Smooth muscle cell (in vitro differentiated cells): ENCODE results near the gene RAI1. TPM values are rescaled to one million over a fixed set of nuclear protein-coding genes. Genes with fewer than 3 reads are reported as not detected.

ENCODE experiments used
- DNase-seq: peaks from one replicate; lab custom pipeline; 2025; ENCODE audit not compliant: unreplicated experiment; lab: John Stamatoyannopoulos, UW
- H2AFZ ChIP-seq: fragments of 200-600 bp; sonication (generic); 2 replicates; pipeline ENCODE4 v1.6.0; 2016; ENCODE audit warnings: antibody characterized with exemption, low read depth, mild to moderate bottlenecking
- H3F3A ChIP-seq: fragments of 200-600 bp; sonication (generic); 2 replicates; pipeline ENCODE4 v1.6.0; 2017; ENCODE audit warnings: antibody characterized with exemption, low read depth
- H3K27ac ChIP-seq: fragments of 200-600 bp; sonication (generic); 2 replicates; pipeline ENCODE4 v1.5.1; 2016; ENCODE audit warnings: low read depth, mild to moderate bottlenecking
- H3K27me3 ChIP-seq: fragments of 200-600 bp; sonication (generic); 2 replicates; pipeline ENCODE4 v1.6.1; 2016; ENCODE audit warnings: low read depth, mild to moderate bottlenecking
- H3K36me3 ChIP-seq: fragments of 200-600 bp; sonication (generic); 2 replicates; pipeline ENCODE4 v1.5.1; 2016; ENCODE audit warnings: low read depth
- H3K4me1 ChIP-seq: fragments of 200-600 bp; sonication (generic); 2 replicates; pipeline ENCODE4 v1.5.1; 2016; ENCODE audit warnings: low read depth
- H3K4me2 ChIP-seq: fragments of 200-600 bp; sonication (generic); 2 replicates; pipeline ENCODE4 v1.6.0; 2016; ENCODE audit warnings: mild to moderate bottlenecking
- H3K4me3 ChIP-seq: fragments of 200-600 bp; sonication (generic); 2 replicates; pipeline ENCODE4 v1.5.1; 2016; ENCODE audit warnings: mild to moderate bottlenecking
- H3K79me2 ChIP-seq: fragments of 200-600 bp; sonication (generic); 2 replicates; pipeline ENCODE4 v1.6.0; 2016; ENCODE audit warnings: low read depth, mild to moderate bottlenecking
- H3K9ac ChIP-seq: fragments of 200-600 bp; sonication (generic); 2 replicates; pipeline ENCODE4 v1.6.0; 2016; ENCODE audit warnings: low read depth
- H3K9me3 ChIP-seq: fragments of 200-600 bp; sonication (generic); replicated peaks from 2 replicates; pipeline ENCODE4 v1.5.1; 2016; ENCODE audit warnings: low read depth
- H4K20me1 ChIP-seq: fragments of 200-600 bp; sonication (generic); 2 replicates; pipeline ENCODE4 v1.6.0; 2016; ENCODE audit warnings: low read depth
- CTCF ChIP-seq: fragments of 200-600 bp; sonication (generic); IDR thresholded peaks from 2 replicates; pipeline ENCODE4 v1.5.1; 2017; ENCODE audit warnings: borderline replicate concordance, mild to moderate bottlenecking, antibody characterized with exemption; ENCODE audit not compliant: insufficient read depth, poor library complexity, severe bottlenecking
- WGBS: methylation state at CpG from one replicate; pipeline ENCODE4 v1.1.7; 2016; ENCODE audit warnings: low lambda C conversion rate; 5-methylcytosine and 5-hydroxymethylcytosine counted together
- polyA plus RNA-seq: library from polyadenylated mRNA; unstranded; fragments of >200 nt; fragmentation: Nextera tagmentation; extraction: Ambion mirVana; gene quantifications from 2 replicates; pipeline ENCODE4 v1.2.1, GENCODE V29; 2016
- total RNA-seq: library from RNA; depleted of rRNA; stranded (reverse); fragments of >200 nt; gene quantifications from 2 replicates; pipeline ENCODE4 v1.2.3, GENCODE V29; 2014

The RAI1 gene
- total and polyA plus RNA-seq, 2 experiments from 2014 or later, result 11.1 to 17.6 TPM

- DNase-seq, result no peak
- Histone ChIP-seq H3K36me3 (no peaks in the 10 kb centered on the region), H3K27ac (peak overlapping the region; percentile 24), H3K4me3 (no peak overlapping the region), H3K4me1 (peaks cover 35% of the 10 kb centered on the region), H3K9me3 (no peaks in the 10 kb centered on the region), H3K9ac (no peak overlapping the region), H2AFZ (no peak overlapping the region), H3K27me3 (no peaks in the 10 kb centered on the region), H3F3A (peaks cover 6% of the 10 kb centered on the region), H3K79me2 (peaks cover 45% of the 10 kb centered on the region), H4K20me1 (peaks cover 58% of the 10 kb centered on the region), H3K4me2 (peak overlapping the region; percentile 36)
- no peak for TF ChIP-seq CTCF
- WGBS, result 96% methylated on average over 10 of the region's 10 CpGs
Measured at GRCh38 chr17:17820046-17820445, 138.8 kb downstream of the RAI1 start.

DNA sequence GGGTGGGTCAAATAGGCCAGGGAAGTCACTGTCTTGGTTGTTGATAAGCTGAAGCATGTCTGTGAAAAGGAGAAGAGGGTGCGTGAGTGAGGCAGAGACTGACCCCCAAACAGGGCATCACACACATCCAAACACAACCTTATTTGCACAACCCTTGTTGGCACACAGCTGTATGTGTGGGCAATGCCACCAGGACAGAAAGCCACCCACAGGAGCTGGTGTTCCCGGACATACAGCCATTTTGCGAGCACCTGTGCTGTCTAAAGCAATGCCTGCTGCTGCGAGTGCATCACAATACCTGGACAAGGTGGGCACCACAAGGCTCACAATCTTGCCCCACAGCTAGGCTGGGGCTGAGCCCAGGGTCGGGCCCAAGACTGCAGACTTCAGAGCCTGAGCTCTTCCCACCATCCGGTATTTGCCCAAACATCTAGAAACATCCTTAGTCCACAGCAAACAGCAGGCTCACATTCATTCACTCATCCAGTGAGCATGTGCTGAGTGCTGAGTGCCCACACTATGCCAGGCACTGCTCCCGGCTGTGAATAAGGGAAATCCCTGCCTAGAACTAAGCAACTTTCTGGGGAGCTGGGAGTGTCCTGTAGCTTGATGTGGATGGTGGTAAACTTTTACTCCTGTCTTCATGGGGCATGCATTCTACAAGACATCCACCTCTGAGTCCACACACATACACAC lies 139.4 kb downstream of the RAI1 start:
- H3K79me2 ChIP-seq, result peaks cover 50% of the 10 kb centered on the region
- no peak overlapping the region for H3K9ac ChIP-seq
- H3K9me3 ChIP-seq, result no peaks in the 10 kb centered on the region
- no peak for DNase-seq
- peaks cover 6% of the 10 kb centered on the region for H3F3A ChIP-seq
- H3K36me3 ChIP-seq, result no peaks in the 10 kb centered on the region
- no peaks in the 10 kb centered on the region for H3K27me3 ChIP-seq
- no peak overlapping the region for H3K4me2 ChIP-seq
- no peak overlapping the region for H3K27ac ChIP-seq
- no peak overlapping the region for H2AFZ ChIP-seq
- TF ChIP-seq CTCF, result no peak
- WGBS, result 94% methylated on average over 7 of the region's 7 CpGs
- H4K20me1 ChIP-seq, result peaks cover 58% of the 10 kb centered on the region
- peaks cover 40% of the 10 kb centered on the region for H3K4me1 ChIP-seq
- no peak overlapping the region for H3K4me3 ChIP-seq

GRCh38 chr17:17822189-17822588 lies 140.9 kb downstream of the RAI1 start:
- no peaks in the 10 kb centered on the region for H3K9me3 ChIP-seq
- peak overlapping the region; percentile 61 for H3K4me3 ChIP-seq
- H3K9ac ChIP-seq, result no peak overlapping the region
- H3K36me3 ChIP-seq, result no peaks in the 10 kb centered on the region
- H3K79me2 ChIP-seq, result peaks cover 60% of the 10 kb centered on the region
- H3K27me3 ChIP-seq, result no peaks in the 10 kb centered on the region
- peaks cover 6% of the 10 kb centered on the region for H3F3A ChIP-seq
- H3K27ac ChIP-seq, result no peak overlapping the region
- no peak for DNase-seq
- H3K4me2 ChIP-seq, result peak overlapping the region; percentile 93
- H4K20me1 ChIP-seq, result peaks cover 73% of the 10 kb centered on the region
- WGBS, result 92% methylated on average over 1 of the region's 1 CpG
- H2AFZ ChIP-seq, result no peak overlapping the region
- TF ChIP-seq CTCF, result no peak
- peaks cover 43% of the 10 kb centered on the region for H3K4me1 ChIP-seq

DNA sequence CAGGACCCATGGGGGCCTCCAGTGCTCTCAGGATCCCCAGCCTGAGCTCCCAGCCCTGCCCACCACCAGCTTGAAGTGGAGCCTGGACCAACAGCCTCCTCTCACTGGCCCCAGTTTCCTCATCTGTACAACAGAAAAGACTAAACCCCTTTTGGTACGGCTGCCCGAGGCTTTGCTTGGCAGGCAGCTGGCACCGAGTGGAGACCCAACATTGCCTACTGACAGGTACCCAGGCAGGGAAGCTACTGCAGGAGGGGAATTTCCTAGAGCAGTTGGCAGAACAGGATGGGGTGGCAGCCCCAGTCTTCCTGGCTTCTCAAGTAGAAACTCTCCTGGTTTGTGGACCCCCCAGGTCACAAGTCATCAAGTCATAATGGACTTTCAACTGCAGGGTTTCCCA lies 141.4 kb downstream of the RAI1 start:
- Histone ChIP-seq H2AFZ (no peak overlapping the region), H3K9me3 (no peaks in the 10 kb centered on the region), H3K4me3 (peak overlapping the region; percentile 61), H3K27me3 (no peaks in the 10 kb centered on the region), H3K79me2 (peaks cover 64% of the 10 kb centered on the region), H3K36me3 (no peaks in the 10 kb centered on the region), H3K4me2 (peak overlapping the region; percentile 93), H4K20me1 (peaks cover 76% of the 10 kb centered on the region), H3K9ac (no peak overlapping the region), H3F3A (peaks cover 6% of the 10 kb centered on the region), H3K4me1 (peaks cover 43% of the 10 kb centered on the region), H3K27ac (no peak overlapping the region)
- no peak for TF ChIP-seq CTCF
- no peak for DNase-seq
- WGBS, result 92% methylated on average over 3 of the region's 3 CpGs
